Adrenal gland (tissue), 12 donors: Measurements from ENCODE around the gene MYOM3. TPM values are rescaled to one million over a fixed set of nuclear protein-coding genes. Genes with fewer than 3 reads are reported as not detected.
"Not testable (repeated sequence)": the region's sequence is repeated elsewhere in the genome, so short reads cannot be mapped to it uniquely, and the experiment has no call there.

Experiments
- DNase-seq, 7 donors: peaks; one replicate each; pipeline ENCODE4 v3.0.0-alpha.2; 2019 to 2020
- H3K27ac ChIP-seq, 5 donors: fragments of 200-600 bp; sonication (generic) in 4 of 5; 1 replicate in 3 of 5; 2 replicates in 2 of 5; pipeline versions ENCODE4 v1.5.1 to v1.8.0; 2016 to 2020; ENCODE audit warnings: mild to moderate bottlenecking in 1 of 5
- H3K27me3 ChIP-seq: fragments of 200-600 bp; 2 replicates; pipeline ENCODE4 v1.8.0; 2021
- H3K36me3 ChIP-seq, 2 donors: fragments of 200-600 bp; replicated peaks in 1 of 2; 1 replicate in 1 of 2; 2 replicates in 1 of 2; pipeline versions ENCODE4 v1.5.1 to v1.8.0; 2018 to 2022
- H3K4me1 ChIP-seq, 2 donors: fragments of 200-600 bp; replicated peaks in 1 of 2; 1 replicate in 1 of 2; 2 replicates in 1 of 2; pipeline versions ENCODE4 v1.5.1 to v1.8.0; 2018 to 2021
- H3K4me3 ChIP-seq, 4 donors: fragments of 200-600 bp; sonication (generic) in 3 of 4; one replicate each; pipeline ENCODE4 v1.5.1; 2016 to 2018
- H3K9me3 ChIP-seq, 3 donors: fragments of 200-600 bp; sonication (generic) in 1 of 3; replicated peaks in 1 of 3; 1 replicate in 2 of 3; 2 replicates in 1 of 3; pipeline versions ENCODE4 v1.5.1 to v1.8.0; 2016 to 2021
- CTCF ChIP-seq, 6 experiments: fragments of 450-650 bp in 4 of 6; fragments of 200-600 bp in 2 of 6; sonication (generic) in 1 of 6; IDR thresholded peaks; 1 replicate in 5 of 6; 2 replicates in 1 of 6; pipeline versions ENCODE4 v1.5.1 to v1.8.0; 2016 to 2021; ENCODE audit warnings: antibody characterized with exemption in 6 of 6, mild to moderate bottlenecking in 2 of 6, moderate library complexity in 1 of 6
- POLR2A ChIP-seq, 2 donors: fragments of 450-650 bp; IDR thresholded peaks; one replicate each; pipeline ENCODE4 v1.6.1; 2017; ENCODE audit warnings: antibody characterized with exemption in 2 of 2, mild to moderate bottlenecking in 2 of 2, moderate library complexity in 1 of 2
- WGBS, 4 donors: extraction: QIAGEN DNeasy Blood & Tissue Kit in 2 of 4; methylation state at CpG; one replicate each; pipeline versions ENCODE4 v1.1.5 to v1.1.7; 2013 to 2017; 5-methylcytosine and 5-hydroxymethylcytosine counted together
- intact Hi-C, 2 donors: fragments of 100-400 bp; cut with DNase I; formaldehyde crosslinking; loops; one replicate each; pipeline versions ENCODE4 v1.14.1 to v1.15.0; 2022 to 2023
- polyA plus RNA-seq, 3 donors: library from polyadenylated mRNA; stranded (reverse); fragments of 200-250 nt in 2 of 3; fragments of 350-450 nt in 1 of 3; fragmentation: Illumina TruSeq in 1 of 3; extraction: RNeasy Lipid Tissue Mini Kit (QIAGEN cat#74804) in 1 of 3; gene quantifications; one replicate each; pipeline ENCODE4 v1.2.3, GENCODE V29; 2013 to 2014
- total RNA-seq, 9 donors: library from RNA; depleted of rRNA in 4 of 9; stranded (reverse); fragments of >200 nt in 4 of 9; fragments of 120-200 nt in 1 of 9; fragmentation: NEBNext Ultra II Directional in 1 of 9; extraction: Animal tissue kit (Norgen Biotek cat#: 25700) in 1 of 9; gene quantifications; one replicate each; pipeline versions ENCODE4 v1.1.0 to v1.2.4, GENCODE V29; 2013 to 2023
- donor health status: healthy with polysubstance abuse.
- donor health status: Bipolar disorder and iron deficiency.
- donor health status: DM: yes; HTN: yes; CAD: no.
- donor health status: DM: no; HTN: no; CAD: no.
- donor health status: DM: no; HTN: no; CAD: no.
- donor health status: DM: yes; HTN: yes; CAD: no.

Gene MYOM3
- total and polyA plus RNA-seq, 12 donors: 0.09 to 7.0 (median 0.18) TPM

- intact Hi-C loops: no loop called here
- Histone ChIP-seq H3K27ac (no peak overlapping the region), H3K9me3 (no peaks in the 10 kb centered on the region), H3K4me3 (no peak overlapping the region), H3K27me3 (no peaks in the 10 kb centered on the region), H3K36me3 (no peaks in the 10 kb centered on the region), H3K4me1 (no peaks in the 10 kb centered on the region)
- WGBS, 4 donors: 80 to 88% (median 84%) methylated on average over 5 of the region's 5 CpGs
- TF ChIP-seq POLR2A (IDR thresholded peaks at IDR 0.05) (no peak), CTCF (IDR thresholded peaks at IDR 0.05) (no peak)
- DNase-seq: no peak
Observed at GRCh38 chr1:24036088-24036487, 75.8 kb downstream of the MYOM3 start.

DNA sequence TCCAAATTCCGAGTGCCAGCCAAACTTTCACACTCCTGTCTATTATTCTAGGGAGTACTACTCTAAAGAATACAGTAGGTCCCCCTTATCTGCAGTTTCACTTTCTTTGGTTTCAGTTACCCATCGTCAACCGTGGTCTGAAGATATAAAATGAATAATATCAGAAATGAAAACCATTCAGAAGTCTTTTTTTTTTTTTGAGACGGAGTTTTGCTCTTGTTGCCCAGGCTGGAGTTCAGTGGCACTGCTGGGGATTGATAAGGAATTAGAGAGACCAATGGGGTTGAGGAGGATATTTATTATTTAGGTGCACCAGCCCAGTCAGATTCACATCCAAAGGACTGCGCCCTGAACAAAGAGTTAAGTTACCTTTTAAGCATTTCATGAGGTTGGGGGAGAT, 79.0 kb downstream of the MYOM3 start:
- no peak for TF ChIP-seq POLR2A (IDR thresholded peaks at IDR 0.05)
- TF ChIP-seq CTCF (IDR thresholded peaks at IDR 0.05): no peak
- WGBS, 4 donors: 72 to 83% (median 74%) methylated on average over 5 of the region's 5 CpGs
- Histone ChIP-seq H3K4me3 (no peak overlapping the region), H3K27ac (no peak overlapping the region), H3K27me3 (no peaks in the 10 kb centered on the region), H3K36me3 (no peaks in the 10 kb centered on the region), H3K9me3 (no peaks in the 10 kb centered on the region), H3K4me1 (no peaks in the 10 kb centered on the region)
- no peak for DNase-seq
- intact Hi-C loops: no loop called here

GRCh38 chr1:24030976-24031516, 80.9 kb downstream of the MYOM3 start:
- H3K9me3 ChIP-seq, DNase-seq, H3K4me3 ChIP-seq, H3K36me3 ChIP-seq, H3K27ac ChIP-seq, H3K4me1 ChIP-seq, H3K27me3 ChIP-seq, intact Hi-C loops: not testable (repeated sequence)
- WGBS, 4 donors: 79 to 86% (median 83%) methylated on average over 7 of the region's 7 CpGs

DNA sequence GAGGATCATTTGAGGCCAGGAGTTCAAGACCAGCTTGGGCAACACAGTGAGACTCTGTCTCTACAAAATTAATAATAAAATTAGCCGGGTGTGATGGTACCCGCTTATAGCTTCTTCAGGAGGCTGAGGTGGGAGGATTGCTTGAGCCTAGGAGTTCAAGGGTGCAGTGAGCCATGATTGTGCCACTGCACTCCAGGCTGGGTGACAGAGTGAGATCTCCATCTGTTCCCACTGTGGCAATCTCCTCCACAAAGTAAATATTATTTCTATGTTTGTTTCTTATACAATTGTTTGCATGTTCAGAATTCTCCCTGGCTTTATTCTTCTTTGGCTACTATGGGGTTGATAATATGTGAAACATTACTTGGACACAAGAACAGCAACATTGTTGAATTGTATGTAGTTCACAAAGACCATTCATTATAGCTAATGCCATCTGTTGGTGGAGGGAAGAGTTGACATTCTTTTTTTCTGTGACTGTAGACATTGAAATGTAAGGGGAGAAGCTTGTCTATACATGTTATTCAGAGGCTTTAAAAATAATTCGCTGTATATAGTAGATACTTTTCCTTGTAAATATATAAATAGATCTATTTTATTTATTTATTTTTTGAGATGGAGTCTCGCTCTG, 84.0 kb downstream of the MYOM3 start:
- TF ChIP-seq POLR2A (IDR thresholded peaks at IDR 0.05) (no peak), CTCF (IDR thresholded peaks at IDR 0.05) (peak; percentile 16 to 73 (median 64))
- no peaks in the 10 kb centered on the region for H3K27me3 ChIP-seq
- peaks cover 0 to under 1% of the 10 kb centered on the region in 2 donors for H3K4me1 ChIP-seq
- no peaks in the 10 kb centered on the region for H3K36me3 ChIP-seq
- H3K4me3 ChIP-seq: no peak overlapping the region
- 75 to 82% (median 78%) methylated on average over 4 of the region's 4 CpGs for WGBS, 4 donors
- DNase-seq: no peak
- intact Hi-C loops: loop anchor here in 1 of 2 donors (10.0 kb wide), 1 partner anchor 73 kb away; the partner anchor contains the start of gene PNRC2
- H3K9me3 ChIP-seq: no peaks in the 10 kb centered on the region
- H3K27ac ChIP-seq: no peak overlapping the region
